DOHH2 (cell line): ENCODE results near the gene ZNF43.

ENCODE experiments used
- EZH2phosphoT487 ChIP-seq: fragments of 200-600 bp; sonication (generic); IDR thresholded peaks from 2 replicates; pipeline ENCODE4 v1.6.1; 2017; ENCODE audit warnings: borderline replicate concordance, mild to moderate bottlenecking, antibody characterized with exemption, low read length, moderate library complexity, mixed read lengths
- TF ChIP-seq, protein P1 (sequence below): fragments of 200-600 bp; sonication (generic); IDR thresholded peaks from one replicate; pipeline ENCODE4 v1.5.1; 2014; ENCODE audit warnings: antibody characterized with exemption, mild to moderate bottlenecking, low read depth, low read length; ENCODE audit not compliant: poor library complexity, severe bottlenecking

GRCh38 chr19:21851596-21852345 lies 15.8 kb upstream of the ZNF43 start:
- TF ChIP-seq, protein P1, sequence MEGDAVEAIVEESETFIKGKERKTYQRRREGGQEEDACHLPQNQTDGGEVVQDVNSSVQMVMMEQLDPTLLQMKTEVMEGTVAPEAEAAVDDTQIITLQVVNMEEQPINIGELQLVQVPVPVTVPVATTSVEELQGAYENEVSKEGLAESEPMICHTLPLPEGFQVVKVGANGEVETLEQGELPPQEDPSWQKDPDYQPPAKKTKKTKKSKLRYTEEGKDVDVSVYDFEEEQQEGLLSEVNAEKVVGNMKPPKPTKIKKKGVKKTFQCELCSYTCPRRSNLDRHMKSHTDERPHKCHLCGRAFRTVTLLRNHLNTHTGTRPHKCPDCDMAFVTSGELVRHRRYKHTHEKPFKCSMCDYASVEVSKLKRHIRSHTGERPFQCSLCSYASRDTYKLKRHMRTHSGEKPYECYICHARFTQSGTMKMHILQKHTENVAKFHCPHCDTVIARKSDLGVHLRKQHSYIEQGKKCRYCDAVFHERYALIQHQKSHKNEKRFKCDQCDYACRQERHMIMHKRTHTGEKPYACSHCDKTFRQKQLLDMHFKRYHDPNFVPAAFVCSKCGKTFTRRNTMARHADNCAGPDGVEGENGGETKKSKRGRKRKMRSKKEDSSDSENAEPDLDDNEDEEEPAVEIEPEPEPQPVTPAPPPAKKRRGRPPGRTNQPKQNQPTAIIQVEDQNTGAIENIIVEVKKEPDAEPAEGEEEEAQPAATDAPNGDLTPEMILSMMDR: no peak
- TF ChIP-seq EZH2phosphoT487: no peak
